VCaP (cell line): Measurements from ENCODE around the gene SPEF2.

Experiments used
- H3K27ac ChIP-seq: fragments of 450-650 bp; 2 replicates; pipeline ENCODE4 v1.5.1; 2017
- TF ChIP-seq, protein P1 (sequence below): fragments of 450-650 bp; conservative IDR thresholded peaks from 2 replicates; pipeline ENCODE4 v1.5.1; 2017; ENCODE audit warnings: mild to moderate bottlenecking, moderate library complexity

Gene SPEF2

DNA sequence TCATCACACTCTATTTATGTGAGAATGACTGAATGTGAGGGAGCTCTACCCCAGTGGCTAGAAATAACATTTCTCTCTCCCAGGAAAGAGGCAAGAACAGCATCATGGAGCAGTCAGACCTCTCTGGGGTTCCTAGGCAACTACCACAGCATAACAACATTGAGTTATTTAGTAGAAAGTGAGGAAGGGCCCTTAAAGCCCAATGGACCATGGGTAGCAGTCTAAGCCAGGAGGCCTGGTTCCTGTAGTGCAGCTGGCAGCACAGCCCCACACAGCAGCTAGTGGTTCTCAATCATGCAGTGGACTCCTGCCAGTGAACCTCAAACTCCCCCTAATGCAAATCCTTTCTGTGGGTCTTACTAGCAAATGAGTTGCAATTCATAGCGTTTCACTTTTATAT lies 55.3 kb downstream of the SPEF2 start:
- no peak overlapping the region for H3K27ac ChIP-seq
- TF ChIP-seq, protein P1, sequence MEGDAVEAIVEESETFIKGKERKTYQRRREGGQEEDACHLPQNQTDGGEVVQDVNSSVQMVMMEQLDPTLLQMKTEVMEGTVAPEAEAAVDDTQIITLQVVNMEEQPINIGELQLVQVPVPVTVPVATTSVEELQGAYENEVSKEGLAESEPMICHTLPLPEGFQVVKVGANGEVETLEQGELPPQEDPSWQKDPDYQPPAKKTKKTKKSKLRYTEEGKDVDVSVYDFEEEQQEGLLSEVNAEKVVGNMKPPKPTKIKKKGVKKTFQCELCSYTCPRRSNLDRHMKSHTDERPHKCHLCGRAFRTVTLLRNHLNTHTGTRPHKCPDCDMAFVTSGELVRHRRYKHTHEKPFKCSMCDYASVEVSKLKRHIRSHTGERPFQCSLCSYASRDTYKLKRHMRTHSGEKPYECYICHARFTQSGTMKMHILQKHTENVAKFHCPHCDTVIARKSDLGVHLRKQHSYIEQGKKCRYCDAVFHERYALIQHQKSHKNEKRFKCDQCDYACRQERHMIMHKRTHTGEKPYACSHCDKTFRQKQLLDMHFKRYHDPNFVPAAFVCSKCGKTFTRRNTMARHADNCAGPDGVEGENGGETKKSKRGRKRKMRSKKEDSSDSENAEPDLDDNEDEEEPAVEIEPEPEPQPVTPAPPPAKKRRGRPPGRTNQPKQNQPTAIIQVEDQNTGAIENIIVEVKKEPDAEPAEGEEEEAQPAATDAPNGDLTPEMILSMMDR = no peak

DNA sequence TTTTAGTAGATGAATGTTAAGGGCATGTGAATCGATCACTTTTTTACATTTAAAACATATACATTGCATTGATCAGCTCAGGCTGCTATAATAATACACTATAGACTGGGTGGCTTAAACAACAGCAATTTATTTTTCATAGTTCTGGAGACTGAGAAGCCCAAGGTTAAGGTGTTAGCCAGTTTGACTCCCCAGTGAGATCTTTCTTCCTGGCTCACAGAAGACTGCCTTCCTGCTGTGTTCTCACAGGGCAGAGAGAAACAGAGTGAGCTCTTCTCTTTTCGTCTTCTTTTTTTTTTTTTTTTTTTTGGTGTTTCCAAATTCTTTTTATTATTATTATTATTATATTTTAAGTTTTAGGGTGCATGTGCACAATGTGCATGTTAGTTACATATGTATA lies 56.4 kb downstream of the SPEF2 start:
- TF ChIP-seq, protein P1 = no peak
- no peak overlapping the region for H3K27ac ChIP-seq

DNA sequence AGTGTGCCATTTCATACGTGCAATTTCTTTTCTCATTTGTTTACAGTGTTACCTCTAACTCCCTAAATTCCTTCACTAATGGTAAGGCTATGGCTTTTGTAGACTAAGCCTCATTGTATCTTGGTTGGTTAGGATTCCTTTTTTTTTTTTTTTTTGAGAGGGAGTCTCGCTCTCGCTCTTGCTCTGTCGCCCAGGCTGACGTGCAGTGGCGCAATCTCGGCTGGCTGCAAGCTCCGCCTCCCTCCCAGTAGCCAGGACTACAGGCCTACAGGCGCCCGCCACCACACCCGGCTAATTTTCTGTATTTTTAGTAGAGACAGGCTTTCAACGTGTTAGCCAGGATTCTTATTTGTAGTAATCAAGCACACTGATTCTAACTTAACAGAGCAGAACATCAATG lies 57.7 kb downstream of the SPEF2 start:
- TF ChIP-seq, protein P1 = no peak
- no peak overlapping the region for H3K27ac ChIP-seq

DNA sequence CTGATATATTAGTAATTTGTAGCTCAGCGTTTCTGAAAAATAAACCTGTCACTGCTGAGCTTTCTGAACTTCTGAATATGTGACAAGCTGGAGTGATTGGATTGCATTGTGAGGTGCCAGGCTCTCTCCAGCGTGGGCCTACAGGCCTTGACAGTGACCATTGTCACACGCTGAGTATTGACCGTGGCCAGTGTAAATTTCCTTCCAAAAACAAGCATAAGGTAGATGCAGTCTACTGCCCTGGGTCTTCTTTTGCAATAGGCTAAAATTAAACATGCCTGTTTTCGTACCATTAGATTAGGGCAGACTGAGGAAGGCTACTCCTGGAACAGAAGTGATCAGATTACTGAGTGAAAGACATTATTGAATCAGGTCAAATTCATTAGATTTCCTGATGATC lies 60.2 kb downstream of the SPEF2 start:
- TF ChIP-seq, protein P1 = no peak
- H3K27ac ChIP-seq = no peak overlapping the region

DNA sequence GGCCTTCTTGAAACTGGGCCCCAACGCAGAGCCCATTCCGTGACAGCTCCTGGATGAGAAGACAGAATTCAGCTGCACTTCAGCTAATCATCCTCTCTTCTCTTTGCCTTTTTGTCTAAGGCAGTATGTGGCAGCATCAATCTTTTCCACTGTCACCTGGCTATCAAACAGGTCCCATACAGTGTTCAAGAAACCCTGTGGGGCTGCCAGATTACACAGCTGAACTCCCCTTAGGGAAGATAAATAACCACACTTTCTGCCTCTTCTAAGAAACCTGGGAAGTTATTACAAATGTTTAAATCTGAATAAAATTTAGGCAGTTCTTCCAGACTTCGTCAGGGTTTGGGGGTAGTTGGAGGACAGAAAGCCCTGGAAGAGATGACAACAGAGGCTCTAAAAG lies 61.0 kb downstream of the SPEF2 start:
- H3K27ac ChIP-seq = no peak overlapping the region
- TF ChIP-seq, protein P1 = no peak

DNA sequence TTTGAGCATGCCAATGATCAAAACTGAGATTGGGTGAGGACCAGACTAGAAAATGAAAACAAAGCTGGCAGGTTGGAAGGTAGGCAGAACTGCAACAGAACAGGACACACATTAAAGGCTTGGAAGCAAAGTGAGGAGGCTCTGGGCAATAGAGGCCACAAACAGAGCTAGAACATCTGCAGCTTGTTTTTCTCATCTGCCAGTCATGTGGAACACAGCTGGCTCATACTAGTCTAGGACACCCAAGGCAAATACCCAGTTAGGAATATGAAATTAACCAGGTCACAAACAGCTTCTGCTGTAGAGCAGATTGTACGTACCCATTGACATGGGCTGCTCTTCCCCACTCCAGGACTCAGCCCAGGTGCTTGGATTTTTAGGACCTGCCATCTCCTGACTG lies 61.7 kb downstream of the SPEF2 start:
- TF ChIP-seq, protein P1 = no peak
- no peak overlapping the region for H3K27ac ChIP-seq

DNA sequence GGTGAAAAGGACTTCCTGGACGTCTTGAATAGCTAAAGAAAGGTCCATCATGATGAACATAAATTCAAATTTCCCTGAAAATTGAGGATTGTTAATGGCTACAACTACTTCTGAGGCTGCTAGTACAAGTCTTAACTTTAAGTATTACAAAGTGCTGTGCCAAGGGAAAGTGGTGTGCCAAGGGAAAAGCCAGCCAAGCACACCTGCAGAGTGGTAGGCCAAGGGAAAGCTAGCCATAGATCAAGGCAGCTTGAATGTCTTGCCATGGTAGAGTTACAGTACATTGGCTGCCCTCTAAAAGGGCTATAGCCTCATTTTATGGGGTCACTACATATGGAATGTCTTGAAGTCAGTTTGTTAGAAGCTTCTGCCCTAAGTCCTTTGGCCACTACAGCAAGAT lies 64.2 kb downstream of the SPEF2 start:
- TF ChIP-seq, protein P1 = no peak
- H3K27ac ChIP-seq = no peak overlapping the region

DNA sequence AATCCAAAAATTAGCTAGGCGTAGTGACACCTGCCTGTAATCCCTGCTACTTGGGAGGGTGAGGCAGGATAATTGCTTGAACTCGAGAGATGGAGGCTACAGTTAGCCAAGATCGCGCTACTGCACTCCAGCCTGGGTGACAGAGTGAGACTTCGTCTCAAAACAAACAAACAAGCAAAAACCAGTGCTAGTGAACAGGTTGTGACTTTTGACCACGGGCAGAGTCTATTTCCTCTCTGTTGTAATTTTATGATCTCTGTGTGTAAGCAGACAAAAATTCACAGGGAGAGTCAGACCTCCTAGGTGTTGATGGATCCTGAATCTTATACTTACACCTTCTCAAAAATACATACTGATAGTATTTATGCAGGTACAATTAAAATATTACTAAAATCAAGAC lies 65.8 kb downstream of the SPEF2 start:
- TF ChIP-seq, protein P1 = no peak
- H3K27ac ChIP-seq = peak overlapping the region; percentile 28
